HepG2 (cell line): ENCODE data around the gene STYXL1. TPM values are rescaled to one million over a fixed set of nuclear protein-coding genes. Genes with fewer than 3 reads are reported as not detected.

Experiments
- BORCS8-MEF2B ChIP-seq: sonication (generic); formaldehyde crosslinking; IDR thresholded peaks from 2 replicates; pipeline ENCODE4 v1.8.0; 2022; ENCODE audit warnings: mild to moderate bottlenecking, missing genetic modification reagents
- CAMTA2 ChIP-seq: sonication (generic); formaldehyde crosslinking; IDR thresholded peaks from 2 replicates; pipeline ENCODE4 v1.4.0; 2020; ENCODE audit warnings: mild to moderate bottlenecking, missing genetic modification reagents, borderline replicate concordance
- CREB1 ChIP-seq, 2 experiments: fragments of 450-650 bp in 1 of 2; IDR thresholded peaks; 2 replicates each; pipeline ENCODE4 v1.6.1; 2016 to 2017; ENCODE audit warnings: control low read depth in 1 of 2, mild to moderate bottlenecking in 1 of 2, missing compliant biosample characterization in 1 of 2, missing genetic modification characterization in 1 of 2
- CREB3 ChIP-seq: sonication (generic); formaldehyde crosslinking; IDR thresholded peaks from 2 replicates; pipeline ENCODE4 v1.5.0; 2020; ENCODE audit warnings: missing genetic modification reagents
- GTF3A ChIP-seq: sonication (generic); formaldehyde crosslinking; conservative IDR thresholded peaks from 2 replicates; pipeline ENCODE4 v1.4.0; 2020; ENCODE audit warnings: mild to moderate bottlenecking, missing genetic modification reagents
- HNF4G ChIP-seq, 2 experiments: sonication (generic) in 1 of 2; formaldehyde crosslinking in 1 of 2; IDR thresholded peaks; 2 replicates each; pipeline versions ENCODE4 v1.4.0 to v1.6.1; 2011 to 2020; ENCODE audit warnings: borderline replicate concordance in 2 of 2, low read depth in 2 of 2, mild to moderate bottlenecking in 2 of 2, low read length in 1 of 2, missing genetic modification reagents in 1 of 2, moderate library complexity in 1 of 2
- HOXA3 ChIP-seq: sonication (generic); formaldehyde crosslinking; IDR thresholded peaks from 2 replicates; pipeline ENCODE4 v1.5.0; 2020; ENCODE audit warnings: missing genetic modification reagents
- JARID2 ChIP-seq: sonication (generic); formaldehyde crosslinking; IDR thresholded peaks from 2 replicates; pipeline ENCODE4 v1.8.1; 2023; ENCODE audit warnings: missing genetic modification reagents, inconsistent platforms; ENCODE audit not compliant: insufficient replicate concordance
- MAFG ChIP-seq: sonication (generic); formaldehyde crosslinking; IDR thresholded peaks from 2 replicates; pipeline ENCODE4 v1.5.1; 2020; ENCODE audit warnings: mild to moderate bottlenecking, missing genetic modification reagents
- MTA1 ChIP-seq: sonication (generic); formaldehyde crosslinking; IDR thresholded peaks from 2 replicates; pipeline ENCODE4 v1.4.0; 2020; ENCODE audit warnings: missing genetic modification reagents, mild to moderate bottlenecking, borderline replicate concordance
- PBX2 ChIP-seq: IDR thresholded peaks from 2 replicates; pipeline ENCODE4 v1.6.1; 2016; ENCODE audit warnings: control low read depth
- RBFOX2 ChIP-seq: fragments of 200-400 bp; formaldehyde crosslinking; IDR thresholded peaks from 2 replicates; pipeline ENCODE4 v1.6.1; 2017; ENCODE audit warnings: low read depth, mild to moderate bottlenecking, low read length
- RBM39 ChIP-seq: fragments of 200-400 bp; formaldehyde crosslinking; IDR thresholded peaks from one replicate; pipeline ENCODE4 v1.6.1; 2018; ENCODE audit warnings: antibody characterized with exemption, mild to moderate bottlenecking, low read depth, low read length; ENCODE audit not compliant: poor library complexity, severe bottlenecking
- SMAD9 ChIP-seq: sonication (generic); formaldehyde crosslinking; IDR thresholded peaks from 2 replicates; pipeline ENCODE4 v1.5.1; 2020; ENCODE audit warnings: mild to moderate bottlenecking, missing genetic modification reagents
- SNRNP70 ChIP-seq: fragments of 200-400 bp; formaldehyde crosslinking; IDR thresholded peaks from 2 replicates; pipeline ENCODE4 v1.6.1; 2017; ENCODE audit warnings: mild to moderate bottlenecking, low read depth, low read length, moderate library complexity
- ZBTB38 ChIP-seq: sonication (generic); formaldehyde crosslinking; IDR thresholded peaks from 2 replicates; pipeline ENCODE4 v1.5.1; 2020; ENCODE audit warnings: mild to moderate bottlenecking, missing genetic modification reagents
- ZFP36L1 ChIP-seq: sonication (generic); formaldehyde crosslinking; IDR thresholded peaks from 2 replicates; pipeline ENCODE4 v1.8.0; 2022; ENCODE audit warnings: mild to moderate bottlenecking, missing genetic modification reagents, moderate library complexity
- ZFP91 ChIP-seq: sonication (generic); formaldehyde crosslinking; IDR thresholded peaks from 2 replicates; pipeline ENCODE4 v1.9.0; 2022; ENCODE audit warnings: missing genetic modification reagents, mild to moderate bottlenecking, borderline replicate concordance
- ZMAT5 ChIP-seq: sonication (generic); formaldehyde crosslinking; IDR thresholded peaks from 2 replicates; pipeline ENCODE4 v1.5.0; 2020; ENCODE audit warnings: mild to moderate bottlenecking, low read depth, missing genetic modification reagents, borderline replicate concordance
- ZMYM3 ChIP-seq: sonication (generic); formaldehyde crosslinking; IDR thresholded peaks from 2 replicates; pipeline ENCODE4 v1.5.1; 2020; ENCODE audit warnings: mild to moderate bottlenecking, missing genetic modification reagents
- ZNF138 ChIP-seq: sonication (generic); formaldehyde crosslinking; IDR thresholded peaks from 2 replicates; pipeline ENCODE4 v1.5.0; 2020; ENCODE audit warnings: mild to moderate bottlenecking, low read depth, missing genetic modification reagents
- ZNF33A ChIP-seq: sonication (generic); formaldehyde crosslinking; IDR thresholded peaks from 2 replicates; pipeline ENCODE4 v1.5.1; 2020; ENCODE audit warnings: missing genetic modification reagents, mild to moderate bottlenecking, moderate library complexity, borderline replicate concordance
- ZNF343 ChIP-seq: sonication (generic); formaldehyde crosslinking; IDR thresholded peaks from 2 replicates; pipeline ENCODE4 v1.4.0; 2020; ENCODE audit warnings: mild to moderate bottlenecking, missing genetic modification reagents
- ZNF446 ChIP-seq: sonication (generic); formaldehyde crosslinking; IDR thresholded peaks from 2 replicates; pipeline ENCODE4 v1.5.0; 2020; ENCODE audit warnings: mild to moderate bottlenecking, missing genetic modification reagents
- ZNF576 ChIP-seq: sonication (generic); formaldehyde crosslinking; IDR thresholded peaks from 2 replicates; pipeline ENCODE4 v1.4.0; 2020; ENCODE audit warnings: mild to moderate bottlenecking, missing genetic modification reagents
- polyA plus RNA-seq, 8 experiments: library from polyadenylated mRNA; depleted of rRNA in 3 of 8; stranded (reverse) in 7 of 8; unstranded in 1 of 8; fragments of >200 nt; fragmentation: Illumina TruSeq in 4 of 8; extraction: Trizol in 4 of 8; gene quantifications; 2 replicates each; pipeline versions ENCODE4 v1.2.1 to v1.2.3, GENCODE V29; 2011 to 2016; ENCODE audit warnings: low read depth in 4 of 8, missing spikeins in 1 of 8, mixed read lengths in 1 of 8; ENCODE audit not compliant: insufficient read depth in 1 of 8
- total RNA-seq, 5 experiments: library from RNA; depleted of rRNA; stranded (reverse); fragments of >200 nt; fragmentation: Illumina TruSeq; extraction: Trizol; gene quantifications; 2 replicates each; pipeline ENCODE4 v1.2.3, GENCODE V29; 2016; ENCODE audit warnings: low read depth in 1 of 5

STYXL1 gene
- total and polyA plus RNA-seq, 2 of the 13 experiments (the other 11 are each of a cell fraction or from before 2014, with no cell fraction given), result 23.9 to 38.3 TPM

GRCh38 chr7:75985518-75986146 is 62.2 kb downstream of the STYXL1 start (continued):
- no peak for TF ChIP-seq ZNF33A
- no peak for TF ChIP-seq RBM39
- no peak for TF ChIP-seq SMAD9 (CRISPR knock-in tag)
- TF ChIP-seq ZMAT5 (CRISPR knock-in tag), result no peak
- TF ChIP-seq ZNF576 (CRISPR knock-in tag), result no peak
- TF ChIP-seq ZNF343, result no peak
- no peak for TF ChIP-seq PBX2 (CRISPR knock-in tag)
- TF ChIP-seq SNRNP70, result no peak
- 0 out of 2 replicates have a peak, but pooled peaks have one; percentile 27 for TF ChIP-seq ZFP91 (CRISPR knock-in tag)
- TF ChIP-seq BORCS8-MEF2B, result no peak
- no peak for TF ChIP-seq ZNF138 (CRISPR knock-in tag)
- TF ChIP-seq HOXA3 (CRISPR knock-in tag), result peak; percentile 40
- no peak for TF ChIP-seq ZFP36L1
- 0 out of 2 replicates have a peak, but pooled peaks have one; percentile 24 for TF ChIP-seq CAMTA2 (CRISPR knock-in tag)
- TF ChIP-seq JARID2 (CRISPR knock-in tag), result no peak
- no peak for TF ChIP-seq HNF4G (IDR thresholded peaks at IDR 0.05; ENCODE audit: borderline replicate concordance, low read depth, low read length)
- no peak for TF ChIP-seq HNF4G (CRISPR knock-in tag; IDR thresholded peaks at IDR 0.05; ENCODE audit: borderline replicate concordance, low read depth)
- peak; percentile 13; the same call in 1 of the 2 replicates for TF ChIP-seq RBFOX2
- no peak for TF ChIP-seq CREB3 (CRISPR knock-in tag)
- TF ChIP-seq ZBTB38, result 0 out of 2 replicates have a peak, but pooled peaks have one; percentile 12
- no peak for TF ChIP-seq CREB1 (IDR thresholded peaks at IDR 0.05)
- no peak for TF ChIP-seq CREB1 (CRISPR knock-in tag; IDR thresholded peaks at IDR 0.05)
- TF ChIP-seq MAFG (CRISPR knock-in tag), result no peak
- TF ChIP-seq GTF3A (CRISPR knock-in tag), result no peak
- TF ChIP-seq ZNF446 (CRISPR knock-in tag), result no peak
- TF ChIP-seq MTA1 (CRISPR knock-in tag), result no peak
- no peak for TF ChIP-seq ZMYM3 (CRISPR knock-in tag)
